ENCODE measurements around the gene GALNT2.

DNA sequence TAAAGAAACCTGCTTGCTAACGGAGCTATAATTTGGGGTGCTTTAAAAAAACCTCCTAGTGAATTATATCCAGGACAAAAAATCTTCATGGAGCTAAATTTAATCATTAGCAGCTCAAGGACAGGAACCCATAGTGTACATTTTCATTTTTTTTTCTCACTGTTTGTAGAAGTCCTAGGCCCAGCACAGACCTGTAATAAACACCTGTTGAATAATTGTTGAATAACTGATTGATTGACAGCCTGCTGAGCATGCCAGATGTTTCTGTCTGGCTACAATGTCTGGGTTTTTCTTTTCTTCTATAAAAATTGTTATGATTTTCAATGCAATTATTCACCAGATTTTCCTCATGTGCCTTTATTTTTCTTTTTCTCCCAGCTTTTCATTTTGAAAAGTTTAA is 10.9 kb upstream of the GALNT2 start:
- TF ChIP-seq, protein P1, sequence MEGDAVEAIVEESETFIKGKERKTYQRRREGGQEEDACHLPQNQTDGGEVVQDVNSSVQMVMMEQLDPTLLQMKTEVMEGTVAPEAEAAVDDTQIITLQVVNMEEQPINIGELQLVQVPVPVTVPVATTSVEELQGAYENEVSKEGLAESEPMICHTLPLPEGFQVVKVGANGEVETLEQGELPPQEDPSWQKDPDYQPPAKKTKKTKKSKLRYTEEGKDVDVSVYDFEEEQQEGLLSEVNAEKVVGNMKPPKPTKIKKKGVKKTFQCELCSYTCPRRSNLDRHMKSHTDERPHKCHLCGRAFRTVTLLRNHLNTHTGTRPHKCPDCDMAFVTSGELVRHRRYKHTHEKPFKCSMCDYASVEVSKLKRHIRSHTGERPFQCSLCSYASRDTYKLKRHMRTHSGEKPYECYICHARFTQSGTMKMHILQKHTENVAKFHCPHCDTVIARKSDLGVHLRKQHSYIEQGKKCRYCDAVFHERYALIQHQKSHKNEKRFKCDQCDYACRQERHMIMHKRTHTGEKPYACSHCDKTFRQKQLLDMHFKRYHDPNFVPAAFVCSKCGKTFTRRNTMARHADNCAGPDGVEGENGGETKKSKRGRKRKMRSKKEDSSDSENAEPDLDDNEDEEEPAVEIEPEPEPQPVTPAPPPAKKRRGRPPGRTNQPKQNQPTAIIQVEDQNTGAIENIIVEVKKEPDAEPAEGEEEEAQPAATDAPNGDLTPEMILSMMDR (IDR thresholded peaks at IDR 0.05), result no peak
- TF ChIP-seq POLR2A (IDR thresholded peaks at IDR 0.05), result no peak

All from adrenal gland (tissue), 5 donors.